Parathyroid adenoma (tissue), 2 donors: ENCODE results near the gene SOX9.

Experiments used
- H2AFZ ChIP-seq: fragments of 300-600 bp; sonication (generic); one replicate; pipeline ENCODE4 v1.7.0; 2017; ENCODE audit warnings: antibody characterized with exemption, mild to moderate bottlenecking
- H3K27ac ChIP-seq: fragments of 300-600 bp; sonication (generic); one replicate; pipeline ENCODE4 v1.7.0; 2017
- H3K27me3 ChIP-seq: fragments of 300-600 bp; sonication (generic); one replicate; pipeline ENCODE4 v1.7.0; 2017; ENCODE audit warnings: low read length; ENCODE audit not compliant: control insufficient read depth, insufficient read depth
- H3K36me3 ChIP-seq: fragments of 300-600 bp; sonication (generic); one replicate; pipeline ENCODE4 v1.7.0; 2017; ENCODE audit warnings: low read length; ENCODE audit not compliant: control insufficient read depth, insufficient read depth
- H3K4me1 ChIP-seq: fragments of 300-600 bp; sonication (generic); one replicate; pipeline ENCODE4 v1.7.0; 2017; ENCODE audit warnings: control low read depth
- H3K4me2 ChIP-seq: fragments of 300-600 bp; sonication (generic); one replicate; pipeline ENCODE4 v1.7.0; 2017; ENCODE audit warnings: low read length
- H3K4me3 ChIP-seq: fragments of 300-600 bp; sonication (generic); one replicate; pipeline ENCODE4 v1.7.0; 2017; ENCODE audit warnings: low read depth, low read length
- H3K79me2 ChIP-seq: fragments of 300-600 bp; sonication (generic); one replicate; pipeline ENCODE4 v1.7.0; 2017; ENCODE audit warnings: control low read depth
- H3K9ac ChIP-seq: fragments of 300-600 bp; sonication (generic); one replicate; pipeline ENCODE4 v1.7.0; 2017; ENCODE audit warnings: mild to moderate bottlenecking
- H3K9me3 ChIP-seq: fragments of 300-600 bp; sonication (generic); one replicate; pipeline ENCODE4 v1.7.0; 2017; ENCODE audit warnings: low read length; ENCODE audit not compliant: control insufficient read depth
- TF ChIP-seq, protein P1 (sequence below): fragments of 300-600 bp; sonication (generic); IDR thresholded peaks from one replicate; pipeline ENCODE4 v1.7.0; 2017; ENCODE audit warnings: antibody characterized with exemption, mild to moderate bottlenecking
- donor health status: primary hyperparathyroidism.

SOX9 gene

DNA sequence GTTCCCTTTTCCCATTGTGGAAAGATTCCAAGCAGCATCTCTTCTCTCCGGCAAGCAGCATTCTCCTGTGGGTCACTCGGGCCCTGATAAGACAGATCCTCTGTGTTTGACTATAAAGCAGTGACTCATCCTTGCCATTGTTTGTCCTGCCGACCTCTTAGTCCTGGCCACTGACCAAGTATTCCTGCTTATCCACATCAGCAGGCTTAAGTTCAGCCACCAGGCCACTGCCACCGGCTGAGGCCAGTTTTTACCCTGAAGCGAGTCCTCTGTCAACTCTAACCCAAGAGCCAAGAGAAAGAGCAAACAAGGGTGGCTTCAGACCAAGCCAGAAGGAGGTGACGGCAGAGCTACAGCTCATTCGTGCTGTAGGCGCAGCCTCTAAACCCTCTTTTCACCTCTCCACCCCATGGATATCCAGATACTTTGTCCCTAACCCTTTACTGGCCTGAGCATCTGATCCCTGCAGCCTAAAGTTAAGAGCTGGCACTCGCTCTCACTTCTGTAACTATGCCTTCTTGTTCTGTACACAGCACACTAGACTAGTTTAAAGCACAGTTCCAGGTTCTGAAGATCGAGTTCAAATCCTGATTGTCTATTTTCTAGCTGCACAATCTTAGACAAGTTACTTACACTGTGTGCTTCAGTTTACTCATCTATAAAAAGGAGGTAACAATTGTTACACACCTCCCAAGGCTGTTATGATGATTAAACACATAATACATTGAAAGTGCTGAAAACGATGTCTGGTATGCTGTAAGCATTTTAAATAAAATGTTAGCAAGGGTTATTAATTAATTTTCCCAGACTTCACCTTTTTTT is 31.0 kb downstream of the SOX9 start:
- H2AFZ ChIP-seq, result no peak overlapping the region
- no peak overlapping the region for H3K9ac ChIP-seq
- TF ChIP-seq, protein P1, sequence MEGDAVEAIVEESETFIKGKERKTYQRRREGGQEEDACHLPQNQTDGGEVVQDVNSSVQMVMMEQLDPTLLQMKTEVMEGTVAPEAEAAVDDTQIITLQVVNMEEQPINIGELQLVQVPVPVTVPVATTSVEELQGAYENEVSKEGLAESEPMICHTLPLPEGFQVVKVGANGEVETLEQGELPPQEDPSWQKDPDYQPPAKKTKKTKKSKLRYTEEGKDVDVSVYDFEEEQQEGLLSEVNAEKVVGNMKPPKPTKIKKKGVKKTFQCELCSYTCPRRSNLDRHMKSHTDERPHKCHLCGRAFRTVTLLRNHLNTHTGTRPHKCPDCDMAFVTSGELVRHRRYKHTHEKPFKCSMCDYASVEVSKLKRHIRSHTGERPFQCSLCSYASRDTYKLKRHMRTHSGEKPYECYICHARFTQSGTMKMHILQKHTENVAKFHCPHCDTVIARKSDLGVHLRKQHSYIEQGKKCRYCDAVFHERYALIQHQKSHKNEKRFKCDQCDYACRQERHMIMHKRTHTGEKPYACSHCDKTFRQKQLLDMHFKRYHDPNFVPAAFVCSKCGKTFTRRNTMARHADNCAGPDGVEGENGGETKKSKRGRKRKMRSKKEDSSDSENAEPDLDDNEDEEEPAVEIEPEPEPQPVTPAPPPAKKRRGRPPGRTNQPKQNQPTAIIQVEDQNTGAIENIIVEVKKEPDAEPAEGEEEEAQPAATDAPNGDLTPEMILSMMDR, result no peak
- H3K9me3 ChIP-seq, result no peaks in the 10 kb centered on the region
- H3K27ac ChIP-seq, result no peak overlapping the region
- no peak overlapping the region for H3K4me2 ChIP-seq
- no peaks in the 10 kb centered on the region for H3K79me2 ChIP-seq
- no peaks in the 10 kb centered on the region for H3K27me3 ChIP-seq
- no peaks in the 10 kb centered on the region for H3K4me1 ChIP-seq
- H3K36me3 ChIP-seq, result no peaks in the 10 kb centered on the region
- no peak overlapping the region for H3K4me3 ChIP-seq

DNA sequence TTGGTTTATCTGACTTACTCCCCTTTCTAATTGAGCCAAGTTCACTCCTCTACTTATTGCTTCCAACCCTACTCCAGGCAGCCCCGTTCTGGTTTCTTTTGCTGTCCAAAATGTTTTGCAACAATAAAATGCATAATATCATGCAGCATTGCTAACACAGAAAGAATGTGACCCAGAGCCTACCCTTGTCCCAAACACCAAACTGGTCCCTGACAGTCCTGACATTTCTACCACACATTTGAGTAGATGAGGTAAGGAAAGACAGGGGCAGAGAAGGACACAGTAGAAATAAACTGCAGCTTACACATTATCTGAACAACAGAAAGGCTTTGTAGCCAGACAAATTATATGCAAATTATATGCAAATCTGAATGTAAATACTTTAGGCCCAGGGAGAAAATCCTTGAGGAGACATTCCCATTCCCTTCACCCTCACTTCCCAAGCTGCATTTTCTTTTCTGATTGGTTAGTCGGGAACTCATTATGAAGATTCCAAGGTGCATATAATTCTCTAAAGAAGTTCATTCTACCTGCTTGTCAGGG is 31.6 kb downstream of the SOX9 start:
- H3K4me1 ChIP-seq, result no peaks in the 10 kb centered on the region
- H3K27ac ChIP-seq, result no peak overlapping the region
- no peaks in the 10 kb centered on the region for H3K9me3 ChIP-seq
- TF ChIP-seq, protein P1, result no peak
- H3K79me2 ChIP-seq, result no peaks in the 10 kb centered on the region
- H3K27me3 ChIP-seq, result no peaks in the 10 kb centered on the region
- H3K36me3 ChIP-seq, result no peaks in the 10 kb centered on the region
- no peak overlapping the region for H3K9ac ChIP-seq
- no peak overlapping the region for H3K4me3 ChIP-seq
- H2AFZ ChIP-seq, result no peak overlapping the region
- no peak overlapping the region for H3K4me2 ChIP-seq

DNA sequence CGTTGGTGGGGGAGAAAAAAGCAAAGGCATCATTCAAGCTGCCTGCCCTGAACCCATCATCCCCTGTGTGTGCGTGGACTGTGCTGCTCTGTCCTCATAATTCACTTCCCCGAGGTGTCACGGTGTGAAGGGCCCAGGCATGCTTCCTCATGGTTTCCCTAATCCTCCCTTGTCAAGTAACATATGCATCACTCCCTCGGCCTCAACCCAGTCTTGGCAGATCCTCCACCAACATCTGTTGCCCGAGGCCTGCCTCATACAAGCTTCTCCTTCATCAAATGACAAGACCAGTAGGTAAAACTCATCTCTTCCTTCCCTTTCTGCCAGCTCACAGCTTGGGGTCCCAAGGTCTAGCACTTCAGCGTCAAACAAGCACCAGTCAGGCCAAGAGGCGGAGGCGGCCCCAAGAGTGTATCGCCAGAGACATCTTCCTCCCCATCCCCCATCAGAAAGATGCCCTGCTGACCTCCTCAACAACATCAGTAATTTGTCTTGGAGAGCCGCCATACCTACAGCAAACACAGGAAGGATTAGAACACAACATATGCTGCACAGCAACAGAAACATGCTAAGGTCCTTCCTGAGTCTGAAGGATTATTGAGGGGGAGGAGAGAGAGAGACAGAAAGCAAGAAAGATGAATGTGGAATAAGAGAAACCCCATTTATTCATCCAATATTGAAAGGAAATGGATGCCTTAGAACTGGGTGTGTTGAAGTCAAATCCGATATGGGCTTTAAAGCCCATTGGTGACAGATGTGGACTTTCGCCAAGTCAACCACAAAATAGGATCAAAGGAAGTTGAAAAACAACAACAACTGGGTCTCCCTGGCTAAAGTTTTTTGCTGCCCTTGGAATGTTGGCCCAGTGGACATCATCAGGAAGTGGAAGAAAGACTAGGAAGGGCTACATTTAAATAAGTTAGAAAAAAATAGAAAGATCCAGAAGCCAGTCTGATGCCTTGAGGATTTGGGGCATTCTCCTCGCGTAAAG is 38.4 kb downstream of the SOX9 start:
- H3K9ac ChIP-seq, result no peak overlapping the region
- no peaks in the 10 kb centered on the region for H3K9me3 ChIP-seq
- H2AFZ ChIP-seq, result no peak overlapping the region
- no peaks in the 10 kb centered on the region for H3K4me1 ChIP-seq
- H3K27me3 ChIP-seq, result no peaks in the 10 kb centered on the region
- H3K4me2 ChIP-seq, result no peak overlapping the region
- TF ChIP-seq, protein P1, result no peak
- H3K79me2 ChIP-seq, result no peaks in the 10 kb centered on the region
- no peak overlapping the region for H3K27ac ChIP-seq
- no peak overlapping the region for H3K4me3 ChIP-seq
- no peaks in the 10 kb centered on the region for H3K36me3 ChIP-seq

DNA sequence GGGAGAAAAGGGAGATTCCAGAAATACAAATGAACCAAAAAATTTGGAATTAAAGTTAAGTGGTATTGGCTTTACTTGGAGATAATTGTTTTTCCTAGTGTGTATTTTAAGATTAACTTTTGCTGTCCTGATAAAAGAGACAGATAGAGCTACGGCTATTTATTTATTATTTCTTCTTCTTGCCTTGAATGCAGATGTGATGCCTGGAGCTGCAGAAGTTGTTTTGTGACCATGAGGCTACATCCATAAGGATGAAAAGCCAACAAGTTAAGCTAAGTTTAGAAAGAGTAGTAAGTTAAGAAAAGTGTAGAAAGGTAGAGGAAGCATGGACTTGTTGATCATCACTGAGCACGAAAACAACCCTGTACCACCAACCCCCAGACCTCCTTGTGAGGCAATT is 41.7 kb downstream of the SOX9 start:
- Histone ChIP-seq H3K9me3 (no peaks in the 10 kb centered on the region), H3K4me2 (no peak overlapping the region)

More for the DNA sequence above, 41.7 kb downstream of the SOX9 start:
- Histone ChIP-seq H2AFZ (no peak overlapping the region), H3K27ac (no peak overlapping the region), H3K4me3 (no peak overlapping the region), H3K4me1 (no peaks in the 10 kb centered on the region), H3K79me2 (no peaks in the 10 kb centered on the region), H3K27me3 (no peaks in the 10 kb centered on the region), H3K36me3 (no peaks in the 10 kb centered on the region), H3K9ac (no peak overlapping the region)
- TF ChIP-seq, protein P1, result no peak
